ENCODE data around the gene C19orf81.

The C19orf81 gene

DNA sequence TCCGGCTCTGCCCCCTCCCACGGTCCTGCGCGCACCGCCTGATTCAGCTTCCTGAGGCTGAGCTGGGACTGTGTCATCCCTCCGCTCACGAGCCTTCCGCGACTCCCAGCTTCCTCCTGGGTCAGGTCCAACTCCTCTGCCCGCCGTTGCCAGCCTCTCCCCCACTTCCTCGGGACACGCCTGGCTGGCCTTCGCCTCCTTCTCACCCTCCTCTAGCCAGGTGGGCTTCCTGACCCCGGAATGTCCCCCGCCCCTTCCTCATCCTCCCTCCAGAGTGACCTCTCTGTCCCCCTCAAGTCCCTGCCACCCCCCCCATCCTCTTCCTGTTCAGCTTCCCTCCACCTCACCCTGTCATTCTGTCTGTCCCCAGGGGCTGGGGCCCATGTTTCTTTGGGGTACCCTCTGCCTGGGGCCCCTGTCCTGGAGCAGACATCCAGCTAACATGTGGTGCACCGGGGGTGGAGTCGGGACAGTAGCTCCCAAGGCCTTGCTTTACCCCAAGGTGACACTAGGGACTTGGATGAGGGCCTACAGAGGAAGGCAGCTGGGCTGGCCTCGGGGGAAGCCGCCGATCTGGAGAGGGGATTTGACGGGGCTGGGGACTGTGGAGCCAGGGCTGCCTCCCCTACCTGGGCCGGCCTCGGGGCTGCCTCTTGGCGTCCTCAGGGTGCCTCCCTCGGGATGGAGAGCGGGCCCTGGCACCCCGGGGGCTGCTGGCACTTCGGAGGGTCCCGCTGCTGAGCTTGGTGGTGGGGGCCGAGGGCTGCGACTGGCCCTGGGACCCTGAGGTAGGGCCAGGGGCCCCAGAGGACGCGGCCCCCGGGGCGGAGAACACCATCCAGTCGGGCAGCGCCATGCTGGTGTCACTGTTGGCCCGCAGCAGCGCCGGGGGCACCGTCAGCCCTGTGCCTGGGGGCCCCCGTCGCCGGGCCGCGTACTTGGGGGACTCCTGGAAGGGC lies 53.9 kb downstream of the C19orf81 start:
- Mint-ChIP-seq H3K9me3 (no peaks in the 10 kb centered on the region), H3K27ac (no peak overlapping the region), H3K4me3 (no peak overlapping the region), H3K36me3 (no peaks in the 10 kb centered on the region), H3K4me1 (peaks cover 4% of the 10 kb centered on the region)
- DNase-seq (ENCODE audit: low spot score in 2 of 2) (no peak), ATAC-seq (no peak)

DNA sequence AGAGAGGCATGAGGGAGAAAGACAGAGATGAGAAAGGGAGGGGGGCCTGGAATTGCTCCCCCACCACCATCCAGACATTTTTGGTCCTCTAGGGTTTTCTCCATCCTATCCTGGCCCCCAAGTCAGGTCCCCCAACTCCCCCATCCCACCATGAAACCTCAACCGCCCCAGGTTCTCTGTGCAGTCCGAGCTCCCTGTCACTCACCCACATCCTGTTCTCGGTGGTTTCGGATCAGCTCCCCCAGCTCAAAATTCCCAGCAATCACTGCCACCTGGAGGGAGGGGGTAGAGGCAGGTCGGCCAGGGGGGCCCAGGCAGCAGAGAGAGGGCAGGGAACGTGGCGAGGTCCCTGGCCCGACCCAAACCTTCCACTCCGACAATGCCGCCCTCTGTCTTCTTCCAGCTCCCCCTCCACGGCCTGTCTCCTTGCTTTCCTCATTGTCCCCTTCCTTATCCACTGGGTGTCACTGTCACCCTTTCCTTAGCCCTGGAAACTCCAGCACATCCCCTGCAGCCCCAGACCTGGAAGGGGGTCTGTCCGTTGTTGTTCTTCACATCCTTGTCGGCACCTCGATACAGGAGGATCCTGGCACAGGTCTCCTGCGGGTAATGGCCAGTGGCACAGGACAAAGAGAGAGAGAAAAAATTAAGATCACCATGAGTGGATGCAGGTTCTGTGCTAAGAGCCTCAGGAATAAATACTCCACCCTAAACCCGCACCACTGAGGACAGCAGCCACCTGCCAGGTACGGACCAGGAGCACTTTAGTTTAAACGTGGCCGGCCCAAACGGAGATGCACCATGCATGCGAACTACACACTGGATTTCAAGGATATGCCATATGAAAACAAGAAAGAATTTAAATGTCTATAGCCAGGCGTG lies 54.9 kb downstream of the C19orf81 start:
- Mint-ChIP-seq H3K4me1 (peaks cover 4% of the 10 kb centered on the region), H3K27ac (no peak overlapping the region), H3K4me3 (no peak overlapping the region), H3K36me3 (no peaks in the 10 kb centered on the region), H3K9me3 (no peaks in the 10 kb centered on the region)
- ATAC-seq, result no peak
- DNase-seq (ENCODE audit: low spot score in 2 of 2), result no peak

DNA sequence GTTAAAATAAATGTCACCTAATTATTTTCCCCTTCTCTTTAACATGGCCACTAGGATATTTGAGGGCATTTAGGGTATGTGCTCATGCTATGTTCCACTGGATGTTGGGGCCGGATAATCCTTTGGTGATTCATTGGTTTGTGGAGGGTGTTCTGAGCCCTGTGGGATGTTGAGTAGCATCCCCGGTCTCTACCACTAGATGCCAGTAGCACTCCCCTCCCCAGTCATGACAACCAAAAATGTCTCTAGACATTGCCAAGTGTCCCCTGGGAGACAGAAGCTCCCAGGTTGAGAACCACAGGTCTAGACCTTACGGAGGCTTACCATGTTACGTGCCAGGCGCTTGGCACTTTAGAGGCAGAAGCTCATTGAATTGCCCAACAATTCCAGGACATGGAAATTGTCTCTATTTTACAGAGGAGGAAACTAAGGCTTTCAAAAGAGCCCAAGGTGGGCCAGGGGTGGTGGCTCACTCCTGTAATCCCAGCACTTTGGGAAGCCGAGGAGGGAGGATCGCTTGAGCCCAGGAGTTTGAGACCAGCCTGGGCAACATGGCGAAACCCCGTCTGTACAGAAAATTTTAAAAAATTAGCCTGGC lies 56.3 kb downstream of the C19orf81 start:
- H3K27ac Mint-ChIP-seq, result no peak overlapping the region
- DNase-seq (ENCODE audit: low spot score in 2 of 2), result no peak
- peaks cover 4% of the 10 kb centered on the region for H3K4me1 Mint-ChIP-seq
- peak; percentile 65 for ATAC-seq
- H3K36me3 Mint-ChIP-seq, result no peaks in the 10 kb centered on the region
- no peak overlapping the region for H3K4me3 Mint-ChIP-seq
- H3K9me3 Mint-ChIP-seq, result no peaks in the 10 kb centered on the region

DNA sequence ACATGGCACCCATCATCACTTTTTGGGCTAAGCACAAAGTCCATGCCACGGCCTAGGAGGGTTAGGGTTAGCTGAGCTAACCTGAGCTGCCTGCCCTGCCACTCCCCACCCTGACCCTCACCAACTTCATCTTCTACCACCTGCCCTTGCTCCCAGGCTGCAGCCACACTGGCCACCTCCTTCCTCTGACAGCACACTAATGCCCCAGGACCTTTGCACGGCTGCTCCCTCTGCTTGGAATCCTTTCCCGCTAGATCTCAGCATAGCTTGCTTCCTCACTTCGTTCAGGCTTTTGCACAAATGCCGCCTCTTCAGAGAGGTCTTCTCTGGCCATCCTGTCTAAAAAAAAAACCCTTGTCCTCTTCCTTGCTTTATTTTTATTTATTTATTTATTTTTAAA lies 57.1 kb downstream of the C19orf81 start:
- H3K4me1 Mint-ChIP-seq, result peaks cover 4% of the 10 kb centered on the region
- ATAC-seq (no peak), DNase-seq (ENCODE audit: low spot score in 2 of 2) (no peak)
- no peaks in the 10 kb centered on the region for H3K9me3 Mint-ChIP-seq
- H3K4me3 Mint-ChIP-seq, result no peak overlapping the region
- no peaks in the 10 kb centered on the region for H3K36me3 Mint-ChIP-seq
- no peak overlapping the region for H3K27ac Mint-ChIP-seq

DNA sequence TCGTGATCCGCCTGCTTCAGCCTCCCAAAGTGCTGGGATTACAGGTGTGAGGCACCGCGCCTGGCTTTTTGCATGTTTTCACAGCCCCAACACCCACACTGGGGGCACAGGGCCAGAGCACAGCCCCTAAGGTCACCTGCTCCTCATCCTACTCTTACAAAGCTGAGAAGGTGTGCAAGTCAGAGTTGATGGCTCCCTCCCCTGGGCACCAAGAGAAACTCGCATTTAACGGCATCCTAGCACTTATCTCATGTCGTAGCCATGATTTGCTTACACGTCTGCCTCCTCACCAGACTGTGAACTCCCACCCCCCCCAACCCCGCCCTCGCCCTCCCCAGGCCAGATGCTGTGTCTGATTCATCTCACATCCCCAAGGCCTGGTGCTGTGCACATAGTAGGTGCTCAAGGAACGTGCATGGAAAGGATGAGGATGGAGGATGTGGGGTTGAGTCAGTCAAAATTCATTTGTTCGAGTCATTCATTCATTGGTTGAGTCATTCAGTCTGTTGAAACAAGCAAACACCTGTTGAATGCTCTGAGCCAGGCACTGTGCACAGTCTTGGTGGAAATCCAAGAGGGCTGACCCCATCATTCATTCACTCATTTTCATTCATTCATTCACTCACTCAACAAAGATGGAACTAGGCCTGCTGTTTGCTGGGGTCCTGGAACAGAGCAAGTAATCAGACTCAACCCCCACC lies 59.1 kb downstream of the C19orf81 start:
- no peaks in the 10 kb centered on the region for H3K36me3 Mint-ChIP-seq
- no peak overlapping the region for H3K4me3 Mint-ChIP-seq
- peaks cover 4% of the 10 kb centered on the region for H3K4me1 Mint-ChIP-seq
- no peak overlapping the region for H3K27ac Mint-ChIP-seq
- DNase-seq (ENCODE audit: low spot score in 2 of 2), result no peak
- ATAC-seq, result no peak
- no peaks in the 10 kb centered on the region for H3K9me3 Mint-ChIP-seq

Measured in stimulated activated effector memory CD8-positive, alpha-beta T cell treated with anti-CD3 and anti-CD28 coated beads, Interleukin-12 subunit alpha, Interleukin-12 subunit beta, amount 100 ng/mL, for 72 hours (primary cell).